H1 (cell line): ENCODE results near the gene KCTD15. TPM values are rescaled to one million over a fixed set of nuclear protein-coding genes. Genes with fewer than 3 reads are reported as not detected.

ENCODE experiments used
- CTCF ChIA-PET: fragments of 300-600 bp; sonication (Branson Sonifier 250); formaldehyde crosslinking; loops from one replicate; lab custom pipeline; 2021; ENCODE audit not compliant: partially characterized antibody; lab: Charles Lee
- POLR2A ChIA-PET: fragments of 300-600 bp; sonication (Branson Sonifier 250); formaldehyde crosslinking; loops from one replicate; lab custom pipeline; 2021; ENCODE audit warnings: inconsistent platforms; ENCODE audit not compliant: partially characterized antibody; lab: Charles Lee
- DNase-seq, 2 experiments: peaks; one replicate each; pipeline versions ENCODE4 v3.0.0 to v3.0.0-alpha.2; 2010 to 2022; ENCODE audit warnings: low spot score in 2 of 2, low read depth in 1 of 2, mixed read lengths in 1 of 2
- FAIRE-seq: peaks from 2 replicates; lab custom pipeline; 2011; peaks lifted over from hg19 to GRCh38; lab: Jason Lieb, UNC
- H2AFZ ChIP-seq: 2 replicates; pipeline ENCODE4 v1.8.1; 2012; ENCODE audit warnings: low read length, inconsistent platforms
- H2AK5ac ChIP-seq: 2 replicates; pipeline ENCODE4 v1.6.1; 2013; ENCODE audit warnings: low read depth, low read length
- H2BK120ac ChIP-seq: replicated peaks from 2 replicates; pipeline ENCODE3; 2013; ENCODE audit warnings: low read depth, low read length, inconsistent platforms
- H2BK12ac ChIP-seq: 2 replicates; pipeline ENCODE4 v1.6.1; 2013; ENCODE audit warnings: low read depth, low read length
- H2BK15ac ChIP-seq: 2 replicates; pipeline ENCODE4 v1.6.1; 2013; ENCODE audit warnings: low read length
- H2BK20ac ChIP-seq: 2 replicates; pipeline ENCODE4 v1.6.1; 2013; ENCODE audit warnings: low read length
- H2BK5ac ChIP-seq: 2 replicates; pipeline ENCODE4 v1.6.1; 2013; ENCODE audit warnings: low read depth, low read length
- H3K14ac ChIP-seq: 2 replicates; pipeline ENCODE4 v1.6.1; 2013; ENCODE audit warnings: inconsistent platforms; ENCODE audit not compliant: insufficient read length
- H3K18ac ChIP-seq: 2 replicates; pipeline ENCODE4 v1.6.1; 2013; ENCODE audit warnings: low read length; ENCODE audit errors: extremely low read depth
- H3K23ac ChIP-seq: 2 replicates; pipeline ENCODE4 v1.6.1; 2013; ENCODE audit warnings: inconsistent platforms; ENCODE audit not compliant: insufficient read length
- H3K23me2 ChIP-seq: 2 replicates; pipeline ENCODE4 v1.6.1; 2013; ENCODE audit warnings: low read depth, low read length
- H3K27ac ChIP-seq: 2 replicates; pipeline ENCODE4 v1.6.1; 2011; ENCODE audit warnings: low read depth, low read length, inconsistent platforms
- H3K27me3 ChIP-seq, 4 experiments: replicated peaks in 1 of 4; 1 replicate in 1 of 4; 2 replicates in 3 of 4; pipeline versions ENCODE4 v1.6.1 to v1.8.1; 2011 to 2013; ENCODE audit warnings: low read length in 3 of 4, mild to moderate bottlenecking in 3 of 4, inconsistent platforms in 2 of 4, mixed read lengths in 2 of 4, moderate library complexity in 1 of 4; ENCODE audit not compliant: control insufficient read depth in 3 of 4, insufficient read depth in 3 of 4; ENCODE audit errors: extremely low read depth in 1 of 4
- H3K36me3 ChIP-seq, 4 experiments: 2 replicates each; pipeline versions ENCODE4 v1.6.1 to v1.8.1; 2011 to 2013; ENCODE audit warnings: mild to moderate bottlenecking in 4 of 4, low read length in 3 of 4, moderate library complexity in 2 of 4, control low read depth in 1 of 4, inconsistent platforms in 1 of 4; ENCODE audit not compliant: insufficient read depth in 4 of 4, control insufficient read depth in 2 of 4
- H3K4ac ChIP-seq: replicated peaks from 2 replicates; pipeline ENCODE3; 2013; ENCODE audit warnings: low read length, low read depth, mixed read lengths, inconsistent platforms; ENCODE audit not compliant: insufficient read length
- H3K4me1 ChIP-seq, 4 experiments: replicated peaks in 1 of 4; 1 replicate in 1 of 4; 2 replicates in 3 of 4; pipeline versions ENCODE4 v1.6.1 to v1.8.1; 2011 to 2013; ENCODE audit warnings: low read length in 3 of 4, inconsistent platforms in 2 of 4, mixed read lengths in 1 of 4; ENCODE audit not compliant: insufficient read depth in 4 of 4, control insufficient read depth in 3 of 4
- H3K4me2 ChIP-seq, 2 experiments: 2 replicates each; pipeline versions ENCODE4 v1.6.1 to v1.8.1; 2011 to 2013; ENCODE audit warnings: low read depth in 2 of 2, low read length in 2 of 2, control low read depth in 1 of 2, inconsistent platforms in 1 of 2, mild to moderate bottlenecking in 1 of 2; ENCODE audit not compliant: insufficient read depth in 1 of 2
- H3K4me3 ChIP-seq, 4 experiments: fragments of 200-600, 300-600 bp in 1 of 4; sonication (generic), shearing (Covaris generic), sonication (Bioruptor Twin) in 1 of 4; 2 replicates each; pipeline versions ENCODE4 v1.5.1 to v1.8.1; 2011 to 2016; ENCODE audit warnings: low read length in 4 of 4, low read depth in 3 of 4, control low read depth in 2 of 4, inconsistent platforms in 2 of 4, mild to moderate bottlenecking in 2 of 4, mixed read lengths in 1 of 4, moderate library complexity in 1 of 4; ENCODE audit not compliant: insufficient read depth in 2 of 4; ENCODE audit errors: extremely low read depth in 1 of 4
- H3K56ac ChIP-seq: replicated peaks from 2 replicates; pipeline ENCODE3; 2013; ENCODE audit warnings: low read depth, mild to moderate bottlenecking, mixed read lengths, low read length, inconsistent platforms; ENCODE audit not compliant: insufficient read length
- H3K79me1 ChIP-seq: 2 replicates; pipeline ENCODE4 v1.6.1; 2013; ENCODE audit warnings: low read depth, low read length, control low read depth
- H3K79me2 ChIP-seq, 2 experiments: 2 replicates each; pipeline versions ENCODE4 v1.6.1 to v1.8.1; 2012 to 2013; ENCODE audit warnings: low read length in 2 of 2, mild to moderate bottlenecking in 2 of 2, inconsistent platforms in 1 of 2; ENCODE audit not compliant: insufficient read depth in 2 of 2, control insufficient read depth in 1 of 2
- H3K9ac ChIP-seq, 4 experiments: replicated peaks in 1 of 4; 1 replicate in 1 of 4; 2 replicates in 3 of 4; pipeline versions ENCODE4 v1.6.1 to v1.8.1; 2011 to 2013; ENCODE audit warnings: low read depth in 3 of 4, low read length in 3 of 4, control low read depth in 2 of 4, mild to moderate bottlenecking in 2 of 4, moderate library complexity in 2 of 4, inconsistent platforms in 1 of 4; ENCODE audit errors: extremely low read depth in 1 of 4
- H3K9me3 ChIP-seq, 2 experiments: 2 replicates each; pipeline versions ENCODE4 v1.6.1 to v1.8.1; 2012 to 2013; ENCODE audit warnings: mild to moderate bottlenecking in 2 of 2, moderate library complexity in 2 of 2, control low read depth in 1 of 2, inconsistent platforms in 1 of 2, low read depth in 1 of 2, low read length in 1 of 2, mixed read lengths in 1 of 2; ENCODE audit not compliant: insufficient read depth in 2 of 2
- H4K20me1 ChIP-seq, 2 experiments: replicated peaks in 1 of 2; 2 replicates each; pipeline versions ENCODE3 to v1.8.1; 2011 to 2013; ENCODE audit warnings: inconsistent platforms in 2 of 2, low read length in 2 of 2, mild to moderate bottlenecking in 1 of 2; ENCODE audit not compliant: insufficient read depth in 2 of 2, control insufficient read depth in 1 of 2
- H4K5ac ChIP-seq: 2 replicates; pipeline ENCODE4 v1.6.1; 2013; ENCODE audit warnings: low read length, low read depth, mixed read lengths, inconsistent platforms; ENCODE audit not compliant: insufficient read length
- H4K8ac ChIP-seq: 2 replicates; pipeline ENCODE4 v1.8.0; 2013; ENCODE audit warnings: mild to moderate bottlenecking, moderate library complexity, low read length, inconsistent platforms; ENCODE audit not compliant: insufficient read depth; ENCODE audit errors: extremely low read depth
- H4K91ac ChIP-seq: replicated peaks from 2 replicates; pipeline ENCODE3; 2013; ENCODE audit warnings: low read length, mixed read lengths, inconsistent platforms; ENCODE audit not compliant: insufficient read length
- EP300 ChIP-seq, 2 experiments: IDR thresholded peaks; 1 replicate in 1 of 2; 2 replicates in 1 of 2; pipeline ENCODE4 v1.6.1; 2011 to 2012; ENCODE audit warnings: low read depth in 2 of 2, low read length in 2 of 2, mild to moderate bottlenecking in 2 of 2, borderline replicate concordance in 1 of 2, inconsistent platforms in 1 of 2, moderate library complexity in 1 of 2
- KDM5A ChIP-seq: fragments of 200-600 bp; IDR thresholded peaks from 2 replicates; pipeline ENCODE4 v1.7.1; 2012; ENCODE audit warnings: mild to moderate bottlenecking, low read length, inconsistent platforms, mixed read lengths
- NANOG ChIP-seq: IDR thresholded peaks from 2 replicates; pipeline ENCODE4 v1.6.1; 2011; ENCODE audit warnings: low read length, low read depth, mild to moderate bottlenecking, inconsistent platforms; ENCODE audit not compliant: insufficient read depth, poor library complexity, severe bottlenecking
- NRF1 ChIP-seq: IDR thresholded peaks from 2 replicates; pipeline ENCODE4 v1.6.1; 2011; ENCODE audit warnings: mild to moderate bottlenecking, low read depth, low read length, improper control_type of control experiment
- SIN3A ChIP-seq, 2 experiments: IDR thresholded peaks in 1 of 2; conservative IDR thresholded peaks in 1 of 2; 2 replicates each; pipeline ENCODE4 v1.6.1; 2011 to 2012; ENCODE audit warnings: low read length in 2 of 2, improper control_type of control experiment in 1 of 2, low read depth in 1 of 2, mild to moderate bottlenecking in 1 of 2
- SIX5 ChIP-seq: IDR thresholded peaks from 2 replicates; pipeline ENCODE4 v1.6.1; 2011; ENCODE audit warnings: mild to moderate bottlenecking, low read depth, low read length
- SP4 ChIP-seq: IDR thresholded peaks from 2 replicates; pipeline ENCODE4 v1.6.1; 2012; ENCODE audit warnings: low read length, inconsistent platforms
- TAF1 ChIP-seq: IDR thresholded peaks from 2 replicates; pipeline ENCODE4 v1.6.1; 2011; ENCODE audit warnings: mild to moderate bottlenecking, low read depth, low read length
- TBP ChIP-seq: IDR thresholded peaks from 2 replicates; pipeline ENCODE4 v1.6.1; 2011; ENCODE audit warnings: low read depth, low read length, improper control_type of control experiment
- ZNF274 ChIP-seq: IDR thresholded peaks from 2 replicates; pipeline ENCODE4 v1.7.0; 2012; ENCODE audit warnings: low read length, borderline replicate concordance; ENCODE audit errors: extremely low read depth
- WGBS, 2 experiments: shearing (Covaris generic) in 1 of 2; methylation state at CpG; one replicate each; pipeline versions ENCODE4 v1.1.6 to v1.1.7; 2013 to 2015; ENCODE audit warnings: low lambda C conversion rate in 2 of 2, mixed read lengths in 2 of 2, inconsistent platforms in 1 of 2, low coverage in 1 of 2, missing lambda C conversion rate in 1 of 2; ENCODE audit not compliant: insufficient replicate concordance in 2 of 2, insufficient coverage in 1 of 2, insufficient read length in 1 of 2; ENCODE audit errors: extremely low coverage in 1 of 2, missing lambda C conversion rate in 1 of 2; 5-methylcytosine and 5-hydroxymethylcytosine counted together
- polyA plus RNA-seq, 7 experiments: library from polyadenylated mRNA; depleted of rRNA in 3 of 7; stranded (reverse) in 5 of 7; unstranded in 2 of 7; fragments of >200 nt in 5 of 7; fragments of 200-250 nt in 2 of 7; gene quantifications; 1 replicate in 5 of 7; 2 replicates in 1 of 7; 4 replicates in 1 of 7; pipeline versions ENCODE4 v1.2.1 to v1.2.3, GENCODE V29; 2011 to 2013; ENCODE audit warnings: missing spikeins in 2 of 7, mixed read lengths in 2 of 7
- total RNA-seq: library from RNA; stranded (reverse); fragmentation: NEBNext Ultra II Directional; extraction: Animal tissue kit (Norgen Biotek cat#: 25700); gene quantifications from 2 replicates; pipeline ENCODE4 v1.2.1, GENCODE V29; 2021
- TF ChIP-seq, protein P1 (sequence below): IDR thresholded peaks from 2 replicates; pipeline ENCODE4 v1.6.1; 2012; ENCODE audit warnings: inconsistent platforms

KCTD15 gene
- total and polyA plus RNA-seq, 2 of the 8 experiments (the other 6 are each of a cell fraction or from before 2014, with no cell fraction given): 25.1 to 27.0 TPM

DNA sequence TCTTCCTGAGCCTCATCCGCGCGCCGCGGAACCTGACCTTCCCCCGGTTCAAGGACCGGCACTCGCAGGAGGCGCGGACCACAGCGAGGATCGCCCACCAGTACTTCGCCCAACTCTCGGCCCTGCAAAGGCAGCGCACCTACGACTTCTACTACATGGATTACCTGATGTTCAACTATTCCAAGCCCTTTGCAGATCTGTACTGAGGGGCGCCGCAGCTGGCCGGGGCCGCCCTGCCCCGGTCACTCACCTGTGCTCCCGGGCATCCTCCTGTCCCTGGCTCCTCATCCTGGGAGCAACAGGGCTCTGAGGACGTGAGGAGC lies 23.9 kb upstream of the KCTD15 start:
- DNase-seq: no peak
- Histone ChIP-seq H3K4me3 (no peak overlapping the region), H3K56ac (no peak overlapping the region), H2AK5ac (no peak overlapping the region), H2BK5ac (no peak overlapping the region), H3K4me1 (no peaks in the 10 kb centered on the region), H3K23ac (no peak overlapping the region), H3K27me3 (no peaks in the 10 kb centered on the region), H3K79me1 (no peaks in the 10 kb centered on the region), H3K36me3 (peaks cover 0 to 5% (median 0%) of the 10 kb centered on the region in 4 experiments; a peak in 2 of 8 replicates), H3K9me3 (no peaks in the 10 kb centered on the region), H3K9ac (no peak overlapping the region), H4K20me1 (peaks cover 4 to 12% of the 10 kb centered on the region in 2 experiments), H4K5ac (no peak overlapping the region), H4K91ac (no peak overlapping the region), H3K23me2 (peaks cover 6% of the 10 kb centered on the region; the same call in 1 of the 2 replicates), H3K4me2 (no peak overlapping the region), H3K79me2 (no peaks in the 10 kb centered on the region), H2BK12ac (no peak overlapping the region), H3K18ac (no peak overlapping the region), H2AFZ (no peak overlapping the region), H3K14ac (no peak overlapping the region), H2BK15ac (no peak overlapping the region), H3K27ac (no peak overlapping the region), H2BK120ac (no peak overlapping the region), H3K4ac (no peak overlapping the region), H4K8ac (no peak overlapping the region), H2BK20ac (no peak overlapping the region)
- FAIRE-seq: no peak
- ChIA-PET CTCF (interaction anchor here (1.2 to 6.3 kb wide), 4 partner anchors 18 to 368 kb away, joined by 3 to 79 read pairs (median 49); no protein-coding TSS in a partner anchor), POLR2A (interaction anchor here (0.6 kb wide), 1 partner anchor 24 kb away, joined by 3 read pairs; the partner anchor contains the start of gene KCTD15)
- WGBS, 2 experiments: 93% methylated on average over 14 of the region's 23 CpGs; no CpG with 5 or more reads in 1 of the 2 experiments
- TF ChIP-seq, protein P1, sequence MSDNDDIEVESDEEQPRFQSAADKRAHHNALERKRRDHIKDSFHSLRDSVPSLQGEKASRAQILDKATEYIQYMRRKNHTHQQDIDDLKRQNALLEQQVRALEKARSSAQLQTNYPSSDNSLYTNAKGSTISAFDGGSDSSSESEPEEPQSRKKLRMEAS: no peak
- no peak for TF ChIP-seq SIN3A (conservative IDR thresholded peaks at IDR 0.05 in 1 of 2, IDR thresholded peaks at IDR 0.05 in 1 of 2; ENCODE audit: low read depth in 1 of 2, low read length in 2 of 2)
- TF ChIP-seq SIX5: no peak
- TF ChIP-seq TAF1: no peak
- TF ChIP-seq SP4: no peak
- no peak for TF ChIP-seq NANOG
- no peak for TF ChIP-seq TBP
- TF ChIP-seq NRF1: no peak
- no peak for TF ChIP-seq ZNF274
- TF ChIP-seq KDM5A: no peak
- TF ChIP-seq EP300 (IDR thresholded peaks at IDR 0.05; ENCODE audit: borderline replicate concordance in 1 of 2, low read depth in 2 of 2, low read length in 2 of 2): no peak
